ENCODE measurements around the gene DRD2. TPM values are rescaled to one million over a fixed set of nuclear protein-coding genes. Genes with fewer than 3 reads are reported as not detected.
A peak's percentile ranks its signal among the peaks of the same experiment; 100 is the strongest.

The DRD2 gene
- polyA plus RNA-seq, 3 donors: 0.22 to 0.48 (median 0.42) TPM

GRCh38 chr11:113487622-113488021 lies 12.4 kb upstream of the DRD2 start:
- no peak for DNase-seq (ENCODE audit: low read depth in 3 of 3, low spot score in 2 of 3)

GRCh38 chr11:113484223-113484622 lies 9.0 kb upstream of the DRD2 start:
- no peak for DNase-seq (ENCODE audit: low read depth in 3 of 3, low spot score in 2 of 3)

GRCh38 chr11:113481672-113482071 lies 6.5 kb upstream of the DRD2 start:
- DNase-seq (ENCODE audit: low read depth in 3 of 3, low spot score in 2 of 3): no peak

- DNase-seq (ENCODE audit: low read depth in 3 of 3, low spot score in 2 of 3): no peak
These were observed 6.0 kb upstream of the DRD2 start for GRCh38 chr11:113481226-113481625.

- DNase-seq (ENCODE audit: low read depth in 3 of 3, low spot score in 2 of 3): no peak
These were observed 2.1 kb upstream of the DRD2 start for GRCh38 chr11:113477321-113477720.

GRCh38 chr11:113476553-113476952 lies 1.4 kb upstream of the DRD2 start:
- no peak for DNase-seq (ENCODE audit: low read depth in 3 of 3, low spot score in 2 of 3)

- DNase-seq (ENCODE audit: low read depth in 3 of 3, low spot score in 2 of 3): peak; percentile 87 to 95 (median 93)
These were observed 637 bp downstream of the DRD2 start for GRCh38 chr11:113474362-113475159.

- no peak for DNase-seq (ENCODE audit: low read depth in 3 of 3, low spot score in 2 of 3)
These were observed 1.2 kb downstream of the DRD2 start for GRCh38 chr11:113473983-113474361.

- DNase-seq (ENCODE audit: low read depth in 3 of 3, low spot score in 2 of 3): no peak
These were observed 2.7 kb downstream of the DRD2 start for GRCh38 chr11:113472471-113472870.

GRCh38 chr11:113470233-113470632 lies 5.0 kb downstream of the DRD2 start:
- no peak for DNase-seq (ENCODE audit: low read depth in 3 of 3, low spot score in 2 of 3)

GRCh38 chr11:113468726-113469345 lies 6.4 kb downstream of the DRD2 start:
- DNase-seq (ENCODE audit: low read depth in 3 of 3, low spot score in 2 of 3): no peak

- no peak for DNase-seq (ENCODE audit: low read depth in 3 of 3, low spot score in 2 of 3)
These were observed 7.7 kb downstream of the DRD2 start for GRCh38 chr11:113467545-113467944.

GRCh38 chr11:113465786-113466185 lies 9.4 kb downstream of the DRD2 start:
- DNase-seq (ENCODE audit: low read depth in 3 of 3, low spot score in 2 of 3): no peak

GRCh38 chr11:113464416-113464815 lies 10.8 kb downstream of the DRD2 start:
- DNase-seq (ENCODE audit: low read depth in 3 of 3, low spot score in 2 of 3): no peak

- DNase-seq (ENCODE audit: low read depth in 3 of 3, low spot score in 2 of 3): no peak
These were observed 12.4 kb downstream of the DRD2 start for GRCh38 chr11:113462830-113463229.

GRCh38 chr11:113461639-113462038 lies 13.6 kb downstream of the DRD2 start:
- no peak for DNase-seq (ENCODE audit: low read depth in 3 of 3, low spot score in 2 of 3)

GRCh38 chr11:113460469-113460868 lies 14.7 kb downstream of the DRD2 start:
- DNase-seq (ENCODE audit: low read depth in 3 of 3, low spot score in 2 of 3): no peak

- DNase-seq (ENCODE audit: low read depth in 3 of 3, low spot score in 2 of 3): no peak
These were observed 17.0 kb downstream of the DRD2 start for GRCh38 chr11:113458189-113458588.

GRCh38 chr11:113457784-113458183 lies 17.4 kb downstream of the DRD2 start:
- DNase-seq (ENCODE audit: low read depth in 3 of 3, low spot score in 2 of 3): no peak

- no peak for DNase-seq (ENCODE audit: low read depth in 3 of 3, low spot score in 2 of 3)
These were observed 20.7 kb downstream of the DRD2 start for GRCh38 chr11:113454455-113454854.

- DNase-seq (ENCODE audit: low read depth in 3 of 3, low spot score in 2 of 3): no peak
These were observed 25.5 kb downstream of the DRD2 start for GRCh38 chr11:113449743-113450142.

- no peak for DNase-seq (ENCODE audit: low read depth in 3 of 3, low spot score in 2 of 3)
These were observed 26.9 kb downstream of the DRD2 start for GRCh38 chr11:113448316-113448677.
